NCI-H2196 treated with DMSO at 0.1 percent for 48 hours (cell line): ENCODE results near the gene CAV2.

Experiments
- DNase-seq: peaks from one replicate; lab custom pipeline; 2025; ENCODE audit not compliant: unreplicated experiment; lab: John Stamatoyannopoulos, UW

Gene CAV2

GRCh38 chr7:116522247-116522646, 22.7 kb downstream of the CAV2 start:
- no peak for DNase-seq

DNA sequence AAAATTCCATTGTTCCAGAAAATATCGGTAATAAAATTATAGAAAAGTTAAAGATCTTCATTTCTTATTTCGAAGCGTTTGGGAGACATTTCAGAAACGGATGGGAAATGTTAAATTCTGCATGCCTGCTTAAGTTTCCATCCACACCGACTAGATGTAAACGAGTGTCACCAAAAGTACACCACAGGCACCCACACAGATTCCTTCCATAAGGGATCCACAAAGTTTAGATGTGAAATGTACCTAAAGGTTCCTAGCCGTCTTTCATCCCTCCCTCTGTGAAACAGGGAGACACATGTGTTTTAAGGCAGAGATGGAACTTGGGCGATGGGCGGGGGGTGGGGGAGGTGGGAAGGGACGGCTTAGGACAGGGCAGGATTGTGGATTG, 24.7 kb downstream of the CAV2 start:
- no peak for DNase-seq

DNA sequence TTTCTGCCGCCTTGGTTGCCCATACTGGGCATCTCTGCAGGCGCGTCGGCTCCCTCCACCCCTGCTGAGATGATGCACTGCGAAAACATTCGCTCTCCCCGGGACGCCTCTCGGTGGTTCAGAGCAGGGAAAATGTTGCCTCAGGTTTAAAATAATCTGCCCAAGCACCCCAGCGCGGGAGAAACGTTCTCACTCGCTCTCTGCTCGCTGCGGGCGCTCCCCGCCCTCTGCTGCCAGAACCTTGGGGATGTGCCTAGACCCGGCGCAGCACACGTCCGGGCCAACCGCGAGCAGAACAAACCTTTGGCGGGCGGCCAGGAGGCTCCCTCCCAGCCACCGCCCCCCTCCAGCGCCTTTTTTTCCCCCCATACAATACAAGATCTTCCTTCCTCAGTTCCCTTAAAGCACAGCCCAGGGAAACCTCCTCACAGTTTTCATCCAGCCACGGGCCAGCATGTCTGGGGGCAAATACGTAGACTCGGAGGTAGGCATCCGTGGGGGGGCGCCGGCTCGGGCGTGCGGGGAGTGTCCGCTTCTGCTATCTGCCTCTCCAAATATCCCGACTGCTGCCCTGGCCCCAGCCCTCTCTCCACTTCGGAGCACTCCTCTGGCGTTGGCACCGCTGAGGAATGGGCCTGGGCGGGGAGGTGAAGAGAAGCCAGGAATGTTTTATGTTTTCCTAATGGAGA, 25.2 kb downstream of the CAV2 start, which contains the start of gene CAV1:
CAV1 (plus strand) TSS at position 428 of the 689 bp plus-strand sequence; CDS start at position 455, 27 bp downstream.
- DNase-seq = no peak

DNA sequence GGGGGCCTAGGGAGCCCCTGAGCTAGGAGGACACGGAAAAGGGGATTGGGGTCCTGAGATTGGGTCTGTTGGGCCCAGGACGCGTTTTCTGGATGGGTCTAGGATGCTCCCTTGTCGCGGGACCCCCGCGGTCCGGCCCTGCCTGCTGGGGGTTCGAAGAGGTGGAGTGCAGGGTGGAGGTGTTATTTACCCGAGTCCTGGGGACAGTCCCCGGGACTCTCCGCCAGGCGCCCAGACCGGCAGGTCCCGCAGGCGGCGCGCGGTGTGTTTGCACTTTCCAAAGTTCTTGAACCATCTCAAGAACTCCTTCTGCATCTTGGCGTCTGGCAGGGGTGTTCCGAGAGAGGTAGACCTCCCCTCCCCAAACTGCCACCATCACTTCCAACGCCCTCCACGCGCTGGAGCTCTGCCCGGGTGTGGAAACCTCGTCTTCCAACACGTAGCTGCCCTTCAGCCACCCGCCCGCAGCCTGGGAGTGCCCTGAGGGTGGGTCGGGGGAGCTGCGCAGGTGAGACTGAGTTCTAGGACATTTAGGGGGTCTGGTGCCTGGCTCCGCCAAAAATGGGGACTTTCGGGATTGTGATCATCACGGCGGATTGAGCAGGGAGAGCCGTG, 25.9 kb downstream of the CAV2 start:
- DNase-seq = no peak

GRCh38 chr7:116525913-116526861, 26.6 kb downstream of the CAV2 start:
- DNase-seq = no peak

DNA sequence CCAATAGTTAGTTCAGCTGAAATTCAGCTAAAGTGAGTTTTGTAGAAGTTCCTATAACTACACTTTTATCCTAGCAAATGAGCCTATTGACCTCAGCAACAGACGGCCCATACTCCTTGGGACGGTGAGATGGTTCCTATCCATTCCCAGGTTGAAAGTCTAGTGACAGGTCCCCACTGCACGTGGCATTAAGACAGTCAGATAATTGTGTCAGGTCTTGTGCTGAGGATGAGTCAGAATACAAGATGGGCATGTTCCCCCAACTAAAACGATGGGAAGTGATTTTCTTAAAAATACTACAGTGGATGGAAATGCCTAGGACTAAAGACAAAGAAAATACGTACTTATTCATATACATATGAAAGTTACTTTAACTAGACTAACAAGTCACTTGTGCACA, 27.4 kb downstream of the CAV2 start:
- no peak for DNase-seq

GRCh38 chr7:116527521-116527920, 28.0 kb downstream of the CAV2 start:
- DNase-seq = no peak

DNA sequence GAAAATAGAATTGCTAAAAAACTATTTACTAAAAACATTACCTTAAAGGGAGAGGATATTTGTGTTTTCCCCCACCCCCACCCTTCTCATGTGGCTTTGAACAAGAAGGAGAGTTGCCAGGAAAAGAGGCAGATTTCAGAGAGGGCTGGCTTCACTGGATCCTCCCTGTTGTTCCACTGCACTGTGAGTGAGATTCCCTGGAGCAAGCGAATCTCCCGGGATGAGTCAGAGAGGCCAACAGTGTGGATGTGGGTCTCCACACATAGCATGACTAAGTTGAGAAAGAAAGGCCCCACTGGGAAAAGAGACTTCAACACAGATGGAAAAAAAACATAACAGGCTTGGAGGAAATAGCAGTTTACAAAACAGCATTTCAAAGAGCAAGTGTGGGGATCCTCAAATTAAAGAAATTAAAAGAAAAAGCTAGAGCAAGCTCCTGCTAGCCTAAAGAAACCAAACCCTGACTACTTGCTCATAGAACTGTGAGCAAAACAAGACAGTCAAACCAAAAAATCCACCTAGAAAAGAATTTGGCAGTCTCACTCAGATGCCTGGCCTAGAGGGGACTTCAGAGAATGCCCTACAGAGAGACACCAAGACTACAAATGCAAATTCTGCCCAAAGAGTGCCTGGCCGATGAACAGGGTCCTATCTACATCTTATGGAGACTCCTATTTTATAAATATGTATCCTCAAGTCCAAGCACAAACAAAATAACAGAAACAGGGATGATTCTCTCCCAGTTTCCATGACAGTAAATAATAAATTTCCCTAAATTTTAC, 28.7 kb downstream of the CAV2 start:
- no peak for DNase-seq

DNA sequence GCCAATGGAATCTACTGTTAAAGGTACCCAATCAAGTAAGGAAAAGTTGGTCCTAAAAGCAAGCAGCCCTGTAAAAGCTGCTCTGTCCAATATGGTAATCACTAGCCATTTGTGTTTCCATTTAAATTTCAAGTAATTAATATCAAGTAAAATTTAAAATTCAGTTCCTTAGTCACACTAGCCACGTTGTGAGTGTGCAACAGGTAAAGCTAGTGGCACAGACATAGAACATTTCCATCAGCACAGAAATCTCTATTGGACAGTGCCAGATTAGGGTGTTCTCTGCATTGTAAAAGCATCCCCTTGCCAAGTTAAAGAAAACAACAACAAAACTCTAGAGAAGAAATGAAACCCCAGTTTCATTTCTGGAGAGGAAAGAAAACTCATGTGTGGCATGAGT, 29.7 kb downstream of the CAV2 start:
- no peak for DNase-seq

- no peak for DNase-seq
Measured at GRCh38 chr7:116530107-116530820, 30.7 kb downstream of the CAV2 start.

DNA sequence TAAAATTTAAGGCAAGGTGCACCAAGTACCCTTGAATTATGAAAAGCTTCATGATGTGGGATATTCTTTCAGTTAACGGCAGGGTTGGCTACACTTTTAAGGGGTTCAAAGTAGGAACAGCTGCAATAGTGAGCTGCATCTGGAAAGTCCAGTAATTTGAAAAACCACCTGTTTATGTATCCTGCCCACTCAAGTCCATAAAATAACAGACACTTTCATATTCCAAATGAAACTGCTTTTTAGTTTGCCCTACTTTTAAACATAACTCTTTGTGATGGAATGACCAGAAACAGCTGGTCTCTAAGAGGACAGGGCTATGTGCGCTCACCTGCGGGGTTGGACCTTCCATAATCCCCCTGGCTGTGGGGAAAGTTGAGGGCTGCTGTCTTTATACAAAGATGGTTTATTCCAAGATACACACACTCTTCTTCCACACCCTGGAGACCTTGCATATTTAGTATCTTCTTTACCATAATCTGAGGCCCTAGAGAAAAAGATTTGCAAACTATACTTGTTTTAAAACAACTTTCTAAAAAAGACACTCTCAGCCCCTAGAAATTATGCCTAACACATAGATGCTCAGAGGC, 32.7 kb downstream of the CAV2 start:
- DNase-seq = no peak

- DNase-seq = no peak
Measured at GRCh38 chr7:116534790-116535189, 35.3 kb downstream of the CAV2 start.

- no peak for DNase-seq
Measured at GRCh38 chr7:116535416-116535815, 35.9 kb downstream of the CAV2 start.

- no peak for DNase-seq
Measured at GRCh38 chr7:116538138-116538537, 38.6 kb downstream of the CAV2 start.

DNA sequence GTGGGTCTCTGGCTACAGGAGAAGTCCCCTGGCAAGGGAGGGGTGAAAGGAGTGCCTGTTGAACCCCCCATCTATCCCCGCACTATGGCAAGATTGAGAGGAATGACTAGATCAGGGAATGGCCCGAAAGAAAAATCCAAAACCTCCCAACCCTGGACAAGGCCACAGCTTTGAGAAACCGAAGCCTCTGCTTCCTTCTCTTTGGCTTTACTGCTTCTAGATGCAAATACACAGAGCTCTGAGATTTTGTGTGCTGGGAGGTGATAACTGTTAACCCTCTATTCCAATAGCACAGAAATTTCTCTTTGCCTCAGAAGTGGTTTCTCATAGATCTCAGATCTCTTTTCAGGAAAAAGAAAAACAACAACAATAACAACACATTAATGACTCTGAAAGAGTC, 40.3 kb downstream of the CAV2 start:
- DNase-seq = no peak

DNA sequence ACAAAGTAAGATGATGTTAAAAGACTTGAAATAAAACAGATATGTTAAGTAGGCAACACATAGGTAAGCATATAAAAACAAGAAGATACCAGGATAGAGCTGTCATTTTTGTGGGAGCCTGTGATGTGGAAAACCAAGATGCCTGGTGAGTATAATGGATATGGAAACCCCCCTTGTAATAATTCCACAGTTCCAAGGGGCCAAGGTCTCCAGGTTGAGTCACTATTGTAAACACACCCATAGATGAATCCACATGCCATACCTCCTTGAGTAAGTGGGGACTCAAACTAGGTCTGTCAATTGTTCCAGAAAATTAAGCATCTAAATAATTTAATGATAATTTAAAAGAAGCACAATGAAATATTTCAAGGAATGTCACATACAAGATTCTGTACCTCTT, 41.2 kb downstream of the CAV2 start:
- DNase-seq = no peak

DNA sequence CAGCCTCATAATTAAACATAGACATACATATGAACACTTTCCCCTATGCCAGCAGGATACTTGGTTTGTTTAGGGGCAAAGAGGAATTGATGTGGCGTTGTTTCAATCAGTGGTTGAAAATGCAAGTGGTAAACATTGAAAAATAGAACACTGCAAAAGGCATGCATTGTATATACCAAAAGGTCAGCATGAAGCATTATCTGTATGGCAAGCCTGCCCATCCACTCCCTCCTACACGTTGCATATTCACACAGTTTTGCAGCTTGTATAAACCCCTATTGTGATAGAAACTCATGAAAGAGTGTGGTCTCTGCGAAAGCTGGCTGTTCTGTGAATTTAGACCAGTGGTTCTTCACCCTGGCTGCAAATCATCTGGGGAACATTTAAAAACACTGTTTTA, 42.4 kb downstream of the CAV2 start:
- no peak for DNase-seq

DNA sequence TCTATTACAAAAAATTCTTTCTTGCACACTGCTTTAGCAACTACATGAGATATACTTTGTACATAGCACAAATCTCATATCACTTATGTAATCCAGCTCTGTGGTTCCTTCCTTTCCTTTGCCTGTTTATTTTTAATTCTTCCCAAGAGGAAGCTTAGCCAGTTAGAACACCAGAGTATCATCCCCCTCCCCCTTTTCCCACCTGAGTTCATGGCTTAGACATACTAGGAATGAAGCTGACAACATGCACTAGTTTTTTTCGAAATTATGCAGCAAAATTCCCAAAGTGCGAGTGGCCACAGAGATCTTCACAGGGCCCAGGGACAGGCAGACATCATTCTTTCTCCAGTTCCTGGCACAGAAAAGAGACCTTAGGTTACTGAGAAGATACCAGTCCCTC, 43.1 kb downstream of the CAV2 start:
- no peak for DNase-seq

- no peak for DNase-seq
Measured at GRCh38 chr7:116543664-116544063, 44.1 kb downstream of the CAV2 start.

DNA sequence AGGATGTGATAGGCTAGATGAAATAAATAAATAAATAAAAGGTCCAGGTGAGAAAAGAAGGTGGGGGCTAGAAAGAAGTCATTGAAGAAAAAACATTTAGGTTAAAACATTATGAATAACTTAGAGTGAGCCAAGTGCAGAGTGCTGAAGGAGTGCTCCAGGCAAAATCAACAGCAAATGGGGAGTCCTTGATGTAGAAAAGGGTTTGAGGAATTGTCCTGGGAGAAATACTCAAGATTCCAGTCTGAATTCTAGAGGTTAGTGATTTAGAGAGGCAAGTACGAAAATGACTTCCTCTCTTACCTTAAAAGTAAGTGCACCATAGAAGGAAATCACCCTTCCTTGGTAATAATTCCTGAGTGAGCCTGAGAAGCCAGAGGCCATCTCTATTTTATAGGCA, 44.9 kb downstream of the CAV2 start:
- DNase-seq = no peak
